BJ (cell line): ENCODE data around the gene MICAL3. TPM values are rescaled to one million over a fixed set of nuclear protein-coding genes. Genes with fewer than 3 reads are reported as not detected.
"Not testable (repeated sequence)": the region's sequence is repeated elsewhere in the genome, so short reads cannot be mapped to it uniquely, and the experiment has no call there.

Source experiments
- CTCF ChIA-PET: fragments of 350-600 bp; formaldehyde crosslinking; extraction: SDS; loops from one replicate; lab custom pipeline; 2021; ENCODE audit warnings: antibody characterized with exemption, inconsistent platforms; lab: Yijun Ruan, JAX
- POLR2A ChIA-PET: fragments of 300-600 bp; sonication (Branson Sonifier 250); formaldehyde crosslinking; extraction: SDS; loops from one replicate; lab custom pipeline; 2021; ENCODE audit warnings: antibody characterized with exemption; lab: Charles Lee
- DNase-seq: peaks from one replicate; pipeline ENCODE4 v3.0.0-alpha.2; 2011; ENCODE audit warnings: low read depth
- H3K27me3 ChIP-seq: 2 replicates; pipeline ENCODE4 v1.6.0; 2011; ENCODE audit warnings: low read length; ENCODE audit not compliant: control insufficient read depth, insufficient read depth
- H3K36me3 ChIP-seq: 2 replicates; pipeline ENCODE4 v1.5.1; 2011; ENCODE audit warnings: low read length; ENCODE audit not compliant: control insufficient read depth, insufficient read depth
- H3K4me3 ChIP-seq: 2 replicates; pipeline ENCODE4 v1.5.1; 2011; ENCODE audit warnings: low read depth, mild to moderate bottlenecking, control low read depth, low read length
- CTCF ChIP-seq: IDR thresholded peaks from 2 replicates; pipeline ENCODE4 v1.5.1; 2011; ENCODE audit warnings: low read depth, mild to moderate bottlenecking, control low read depth, inconsistent platforms, low read length, moderate library complexity; ENCODE audit not compliant: insufficient read depth
- polyA plus RNA-seq: library from polyadenylated mRNA; depleted of rRNA; stranded (reverse); fragments of >200 nt; gene quantifications from 2 replicates; pipeline ENCODE4 v1.2.3, GENCODE V29; 2011

Gene MICAL3
- polyA plus RNA-seq, 1 experiment, result 16.4 TPM

- H3K4me3 ChIP-seq, result no peak overlapping the region
- H3K36me3 ChIP-seq, result no peaks in the 10 kb centered on the region
- no peaks in the 10 kb centered on the region for H3K27me3 ChIP-seq
- no peak for TF ChIP-seq CTCF
- ChIA-PET CTCF (interaction anchor here (1.1 kb wide), 1 partner anchor 31 kb away, joined by 5 read pairs; no protein-coding TSS in a partner anchor), POLR2A (no interaction called here)
- DNase-seq, result no peak
Measured at GRCh38 chr22:18045794-18046193, 21.4 kb upstream of the MICAL3 start.

- Histone ChIP-seq H3K27me3 (no peaks in the 10 kb centered on the region), H3K4me3 (no peak overlapping the region), H3K36me3 (no peaks in the 10 kb centered on the region)
- POLR2A ChIA-PET, result no interaction called here
- CTCF ChIA-PET, result interaction anchor here (1.1 kb wide), 1 partner anchor 32 kb away, joined by 5 read pairs; no protein-coding TSS in a partner anchor
- DNase-seq, result no peak
- TF ChIP-seq CTCF, result no peak
Measured at GRCh38 chr22:18044548-18045271, 20.3 kb upstream of the MICAL3 start.

- Histone ChIP-seq H3K4me3 (no peak overlapping the region), H3K36me3 (no peaks in the 10 kb centered on the region), H3K27me3 (no peaks in the 10 kb centered on the region)
- ChIA-PET POLR2A (no interaction called here), CTCF (no interaction called here)
- DNase-seq, result peak; percentile 49
- TF ChIP-seq CTCF, result no peak
Measured at GRCh38 chr22:18042685-18043084, 18.3 kb upstream of the MICAL3 start.

- H3K36me3 ChIP-seq, DNase-seq, H3K4me3 ChIP-seq, H3K27me3 ChIP-seq, POLR2A ChIA-PET, CTCF ChIA-PET: not testable (repeated sequence)
Measured at GRCh38 chr22:18040898-18041297, 16.5 kb upstream of the MICAL3 start.

GRCh38 chr22:18035751-18036150 lies 11.4 kb upstream of the MICAL3 start:
- no peak for TF ChIP-seq CTCF
- CTCF ChIA-PET, result no interaction called here
- POLR2A ChIA-PET, result no interaction called here
- no peak overlapping the region for H3K4me3 ChIP-seq
- DNase-seq, result no peak
- no peaks in the 10 kb centered on the region for H3K36me3 ChIP-seq
- no peaks in the 10 kb centered on the region for H3K27me3 ChIP-seq
